Loucy (cell line): Measurements from ENCODE around the gene SAAL1.

Experiments
- H2AFZ ChIP-seq: fragments of 200-600 bp; sonication (generic); 2 replicates; pipeline ENCODE4 v1.6.0; 2016; ENCODE audit warnings: antibody characterized with exemption, mild to moderate bottlenecking, low read length, moderate library complexity
- H3F3A ChIP-seq: fragments of 200-600 bp; 2 replicates; pipeline ENCODE4 v1.6.0; 2016; ENCODE audit warnings: antibody characterized with exemption, low read depth, mild to moderate bottlenecking
- H3K27me3 ChIP-seq: fragments of 200-600 bp; sonication (generic); 2 replicates; pipeline ENCODE4 v1.6.1; 2014; ENCODE audit warnings: low read length, mild to moderate bottlenecking; ENCODE audit not compliant: insufficient read depth, poor library complexity, severe bottlenecking
- H3K36me3 ChIP-seq: fragments of 200-600 bp; sonication (generic); 2 replicates; pipeline ENCODE4 v1.6.1; 2016; ENCODE audit warnings: low read length; ENCODE audit not compliant: insufficient read depth
- H3K4me1 ChIP-seq: fragments of 200-600 bp; sonication (generic); 2 replicates; pipeline ENCODE4 v1.5.1; 2014; ENCODE audit warnings: low read length, mild to moderate bottlenecking; ENCODE audit not compliant: insufficient read depth, poor library complexity, severe bottlenecking
- H3K4me2 ChIP-seq: fragments of 200-600 bp; sonication (generic); 2 replicates; pipeline ENCODE4 v1.6.0; 2014; ENCODE audit warnings: antibody characterized with exemption, low read length, low read depth, mild to moderate bottlenecking; ENCODE audit not compliant: poor library complexity, severe bottlenecking
- H3K4me3 ChIP-seq: fragments of 200-600 bp; sonication (generic); 2 replicates; pipeline ENCODE4 v1.5.1; 2014; ENCODE audit warnings: low read length, mild to moderate bottlenecking, mixed read lengths; ENCODE audit not compliant: poor library complexity, severe bottlenecking
- H3K79me2 ChIP-seq: fragments of 200-600 bp; sonication (generic); 2 replicates; pipeline ENCODE4 v1.6.1; 2014; ENCODE audit warnings: low read length; ENCODE audit not compliant: insufficient read depth
- H3K9ac ChIP-seq: fragments of 200-600 bp; sonication (generic); 2 replicates; pipeline ENCODE4 v1.6.0; 2014; ENCODE audit warnings: mild to moderate bottlenecking, low read depth, low read length, moderate library complexity; ENCODE audit not compliant: poor library complexity, severe bottlenecking
- H3K9me2 ChIP-seq: fragments of 200-600 bp; sonication (generic); replicated peaks from 2 replicates; pipeline ENCODE4 v1.6.1; 2016; ENCODE audit warnings: low read depth, low read length, mixed read lengths
- H3K9me3 ChIP-seq: fragments of 200-600 bp; sonication (generic); 2 replicates; pipeline ENCODE4 v1.6.1; 2014; ENCODE audit warnings: mild to moderate bottlenecking, antibody characterized with exemption, low read length, low read depth; ENCODE audit not compliant: insufficient read depth
- H4K20me1 ChIP-seq: fragments of 200-600 bp; sonication (generic); 2 replicates; pipeline ENCODE4 v1.6.0; 2014; ENCODE audit warnings: antibody characterized with exemption, low read length, mild to moderate bottlenecking; ENCODE audit not compliant: insufficient read depth, poor library complexity, severe bottlenecking
- EZH2phosphoT487 ChIP-seq: fragments of 200-600 bp; IDR thresholded peaks from 2 replicates; pipeline ENCODE4 v1.6.1; 2018; ENCODE audit warnings: antibody characterized with exemption, mild to moderate bottlenecking, moderate library complexity, borderline replicate concordance
- TF ChIP-seq, protein P1 (sequence below): fragments of 200-600 bp; sonication (generic); conservative IDR thresholded peaks from 2 replicates; pipeline ENCODE4 v1.5.1; 2014; ENCODE audit warnings: mild to moderate bottlenecking, antibody characterized with exemption, low read length

The SAAL1 gene

DNA sequence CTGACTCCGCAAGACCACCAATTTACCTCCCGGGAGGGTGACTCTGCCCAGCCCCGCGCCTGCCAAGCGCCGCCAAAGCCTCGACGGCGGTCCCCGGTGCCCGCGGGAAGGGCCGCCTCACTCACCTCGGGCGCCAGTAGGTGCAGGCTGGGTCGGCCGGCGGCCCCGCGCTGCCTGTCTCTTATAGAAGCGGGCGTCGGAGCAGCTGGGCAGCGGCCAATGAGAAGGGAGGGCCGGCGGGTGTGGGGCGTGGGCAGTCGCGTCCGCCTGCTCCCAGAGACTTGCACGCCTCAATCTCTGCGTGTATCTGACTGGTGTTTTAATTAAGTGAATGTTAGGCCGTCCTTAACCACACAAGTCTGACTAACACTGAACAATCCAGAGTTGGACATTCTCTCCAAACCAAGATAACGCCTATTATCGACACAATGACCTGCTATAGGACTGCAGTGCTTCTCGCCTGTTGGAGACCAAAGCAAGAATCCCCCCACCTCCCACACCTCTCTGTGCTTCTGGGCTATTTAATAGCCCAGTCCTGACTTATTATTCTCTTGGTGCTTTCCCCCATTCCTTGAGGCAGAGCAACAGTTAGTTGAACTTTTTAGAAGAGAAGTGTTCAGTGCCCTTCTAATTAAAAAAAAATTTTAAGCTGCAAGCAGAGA, 59.6 kb downstream of the SAAL1 start, which contains the start of gene TPH1:
TSS of gene TPH1 (minus strand) at position 154 of the 662 bp plus-strand sequence. CDS start 5,507 bp downstream, outside the sequence.
- no peaks in the 10 kb centered on the region for H3K36me3 ChIP-seq
- H4K20me1 ChIP-seq: no peaks in the 10 kb centered on the region
- TF ChIP-seq, protein P1, sequence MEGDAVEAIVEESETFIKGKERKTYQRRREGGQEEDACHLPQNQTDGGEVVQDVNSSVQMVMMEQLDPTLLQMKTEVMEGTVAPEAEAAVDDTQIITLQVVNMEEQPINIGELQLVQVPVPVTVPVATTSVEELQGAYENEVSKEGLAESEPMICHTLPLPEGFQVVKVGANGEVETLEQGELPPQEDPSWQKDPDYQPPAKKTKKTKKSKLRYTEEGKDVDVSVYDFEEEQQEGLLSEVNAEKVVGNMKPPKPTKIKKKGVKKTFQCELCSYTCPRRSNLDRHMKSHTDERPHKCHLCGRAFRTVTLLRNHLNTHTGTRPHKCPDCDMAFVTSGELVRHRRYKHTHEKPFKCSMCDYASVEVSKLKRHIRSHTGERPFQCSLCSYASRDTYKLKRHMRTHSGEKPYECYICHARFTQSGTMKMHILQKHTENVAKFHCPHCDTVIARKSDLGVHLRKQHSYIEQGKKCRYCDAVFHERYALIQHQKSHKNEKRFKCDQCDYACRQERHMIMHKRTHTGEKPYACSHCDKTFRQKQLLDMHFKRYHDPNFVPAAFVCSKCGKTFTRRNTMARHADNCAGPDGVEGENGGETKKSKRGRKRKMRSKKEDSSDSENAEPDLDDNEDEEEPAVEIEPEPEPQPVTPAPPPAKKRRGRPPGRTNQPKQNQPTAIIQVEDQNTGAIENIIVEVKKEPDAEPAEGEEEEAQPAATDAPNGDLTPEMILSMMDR: no peak
- TF ChIP-seq EZH2phosphoT487: no peak
- no peaks in the 10 kb centered on the region for H3K4me1 ChIP-seq
- H3K4me2 ChIP-seq: no peak within 1 kb of the TSS
- no peak within 1 kb of the TSS for H3K4me3 ChIP-seq
- H3K27me3 ChIP-seq: no peaks in the 10 kb centered on the region
- no peak within 1 kb of the TSS for H3K9ac ChIP-seq
- H3K79me2 ChIP-seq: no peaks in the 10 kb centered on the region
- no peaks in the 10 kb centered on the region for H3F3A ChIP-seq
- no peaks in the 10 kb centered on the region for H3K9me2 ChIP-seq
- no peak within 1 kb of the TSS for H2AFZ ChIP-seq
- H3K9me3 ChIP-seq: no peaks in the 10 kb centered on the region

DNA sequence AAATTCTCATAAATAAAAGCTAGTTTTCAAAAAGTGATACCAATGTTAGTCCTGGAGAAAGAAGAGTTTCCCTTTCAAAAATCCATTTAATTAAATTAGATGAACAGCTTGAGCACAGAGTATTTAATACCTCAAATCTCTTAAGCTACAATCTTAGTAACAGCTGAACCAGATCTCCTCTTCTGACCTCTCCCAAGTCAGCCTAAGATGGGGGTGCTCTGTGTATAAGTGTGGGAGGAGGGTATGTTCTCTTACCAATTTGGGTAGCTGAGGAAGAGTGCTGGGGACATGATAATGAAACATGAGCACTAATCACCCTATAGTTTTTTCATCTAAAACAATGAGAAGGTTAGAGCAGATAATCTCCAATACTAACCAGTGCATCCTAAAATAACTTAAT, 69.4 kb downstream of the SAAL1 start:
- no peak overlapping the region for H2AFZ ChIP-seq
- H3F3A ChIP-seq: no peaks in the 10 kb centered on the region
- no peaks in the 10 kb centered on the region for H3K36me3 ChIP-seq
- H3K9me3 ChIP-seq: no peaks in the 10 kb centered on the region
- no peaks in the 10 kb centered on the region for H3K27me3 ChIP-seq
- no peaks in the 10 kb centered on the region for H3K79me2 ChIP-seq
- H4K20me1 ChIP-seq: no peaks in the 10 kb centered on the region
- no peaks in the 10 kb centered on the region for H3K9me2 ChIP-seq
- no peak overlapping the region for H3K4me3 ChIP-seq
- H3K4me2 ChIP-seq: no peak overlapping the region
- no peak overlapping the region for H3K9ac ChIP-seq
- H3K4me1 ChIP-seq: no peaks in the 10 kb centered on the region
- no peak for TF ChIP-seq EZH2phosphoT487
- TF ChIP-seq, protein P1: no peak
